SK-N-SH (cell line): ENCODE results near the gene MAST4. TPM values are rescaled to one million over a fixed set of nuclear protein-coding genes. Genes with fewer than 3 reads are reported as not detected.
A peak's percentile ranks its signal among the peaks of the same experiment; 100 is the strongest.

ENCODE experiments used
- CTCF ChIA-PET: fragments of 300-600, 350-600 bp; formaldehyde crosslinking; extraction: SDS; loops from one replicate; lab custom pipeline; 2021; lab: Yijun Ruan, JAX
- POLR2A ChIA-PET: fragments of 350-600 bp; sonication (Branson Sonifier 250); formaldehyde crosslinking; extraction: SDS; loops from one replicate; lab custom pipeline; 2020; ENCODE audit warnings: antibody characterized with exemption, inconsistent platforms; lab: Yijun Ruan, JAX
- DNase-seq: peaks from one replicate; pipeline ENCODE4 v3.0.0; 2012
- H2AFZ ChIP-seq: fragments of 200-600 bp; sonication (generic); 2 replicates; pipeline ENCODE4 v1.8.1; 2016; ENCODE audit warnings: antibody characterized with exemption, mild to moderate bottlenecking, low read depth
- H3F3A ChIP-seq: fragments of 200-600 bp; sonication (generic); replicated peaks from 2 replicates; pipeline ENCODE3; 2016; ENCODE audit warnings: antibody characterized with exemption, mild to moderate bottlenecking; ENCODE audit not compliant: insufficient read depth
- H3K27ac ChIP-seq, 2 experiments: fragments of 200-500 bp in 1 of 2; fragments of 200-600 bp in 1 of 2; sonication (Bioruptor generic) in 1 of 2; sonication (generic), shearing (Covaris generic) in 1 of 2; 2 replicates each; pipeline versions ENCODE4 v1.5.1 to v1.6.1; 2014 to 2016; ENCODE audit warnings: low read depth in 2 of 2, inconsistent platforms in 1 of 2, low read length in 1 of 2, mild to moderate bottlenecking in 1 of 2, mixed read lengths in 1 of 2
- H3K27me3 ChIP-seq: fragments of 200-600 bp; sonication (generic), shearing (Covaris generic); 2 replicates; pipeline ENCODE4 v1.6.1; 2016; ENCODE audit warnings: mixed run types; ENCODE audit not compliant: insufficient read depth
- H3K36me3 ChIP-seq, 2 experiments: fragments of 200-500 bp in 1 of 2; fragments of 200-600 bp in 1 of 2; sonication (Bioruptor generic) in 1 of 2; sonication (generic) in 1 of 2; replicated peaks in 1 of 2; 2 replicates each; pipeline versions ENCODE3 to v1.5.1; 2014 to 2016; ENCODE audit warnings: low read length in 1 of 2, mild to moderate bottlenecking in 1 of 2; ENCODE audit not compliant: insufficient read depth in 2 of 2, control insufficient read depth in 1 of 2
- H3K4me1 ChIP-seq, 2 experiments: fragments of 200-500 bp in 1 of 2; fragments of 200-600 bp in 1 of 2; sonication (Bioruptor generic) in 1 of 2; sonication (generic), shearing (Covaris generic) in 1 of 2; 2 replicates each; pipeline versions ENCODE4 v1.5.1 to v1.6.1; 2014 to 2016; ENCODE audit warnings: low read depth in 1 of 2, low read length in 1 of 2, mixed run types in 1 of 2; ENCODE audit not compliant: insufficient read depth in 2 of 2, control insufficient read depth in 1 of 2
- H3K4me2 ChIP-seq: fragments of 200-600 bp; sonication (generic), shearing (Covaris generic); 2 replicates; pipeline ENCODE4 v1.6.1; 2017; ENCODE audit warnings: mixed run types
- H3K4me3 ChIP-seq, 2 experiments: fragments of 200-500 bp in 1 of 2; fragments of 200-600 bp in 1 of 2; sonication (Bioruptor generic) in 1 of 2; sonication (generic), shearing (Covaris generic) in 1 of 2; 2 replicates each; pipeline versions ENCODE4 v1.5.1 to v1.8.1; 2014 to 2016; ENCODE audit warnings: low read depth in 2 of 2, inconsistent platforms in 1 of 2, low read length in 1 of 2, mild to moderate bottlenecking in 1 of 2, mixed read lengths in 1 of 2, moderate library complexity in 1 of 2
- H3K79me2 ChIP-seq: fragments of 200-600 bp; sonication (generic); 2 replicates; pipeline ENCODE4 v1.8.1; 2017; ENCODE audit warnings: mild to moderate bottlenecking; ENCODE audit not compliant: insufficient read depth
- H3K9ac ChIP-seq: fragments of 200-600 bp; sonication (generic); 2 replicates; pipeline ENCODE4 v1.6.1; 2017; ENCODE audit warnings: mixed run types
- H3K9me2 ChIP-seq: fragments of 200-600 bp; sonication (generic); 2 replicates; pipeline ENCODE4 v1.6.1; 2017; ENCODE audit warnings: mixed run types
- H3K9me3 ChIP-seq: fragments of 200-600 bp; sonication (generic); 2 replicates; pipeline ENCODE4 v1.6.1; 2017; ENCODE audit warnings: mixed run types, mild to moderate bottlenecking, moderate library complexity
- H4K20me1 ChIP-seq: fragments of 200-600 bp; sonication (generic); 2 replicates; pipeline ENCODE4 v1.6.1; 2017; ENCODE audit warnings: mild to moderate bottlenecking, mixed run types; ENCODE audit not compliant: insufficient read depth
- ELF1 ChIP-seq: IDR thresholded peaks from 2 replicates; pipeline ENCODE4 v1.4.0; 2012
- EZH2phosphoT487 ChIP-seq: fragments of 200-600 bp; sonication (generic); IDR thresholded peaks from 2 replicates; pipeline ENCODE4 v1.6.1; 2017; ENCODE audit warnings: low read depth, mixed run types, mild to moderate bottlenecking, antibody characterized with exemption, moderate library complexity, borderline replicate concordance
- FOXJ3 ChIP-seq: sonication (generic); formaldehyde crosslinking; IDR thresholded peaks from 2 replicates; pipeline ENCODE4 v1.5.1; 2020; ENCODE audit warnings: mild to moderate bottlenecking, missing genetic modification reagents
- GATA2 ChIP-seq: sonication (generic); formaldehyde crosslinking; IDR thresholded peaks from 2 replicates; pipeline ENCODE4 v1.5.0; 2020; ENCODE audit warnings: mild to moderate bottlenecking, missing genetic modification reagents
- NFIC ChIP-seq: IDR thresholded peaks from 2 replicates; pipeline ENCODE4 v1.4.0; 2012; ENCODE audit warnings: borderline replicate concordance
- POLR2AphosphoS5 ChIP-seq: IDR thresholded peaks from 2 replicates; pipeline ENCODE4 v1.6.1; 2012; ENCODE audit warnings: low read depth, low read length
- RAD21 ChIP-seq: IDR thresholded peaks from 2 replicates; pipeline ENCODE4 v1.6.1; 2012; ENCODE audit warnings: mild to moderate bottlenecking, low read length
- RCOR1 ChIP-seq: fragments of 150-350 bp; IDR thresholded peaks from 2 replicates; pipeline ENCODE4 v1.6.1; 2017; ENCODE audit warnings: antibody characterized with exemption, low read length
- SIN3A ChIP-seq: IDR thresholded peaks from 2 replicates; pipeline ENCODE4 v1.6.1; 2012; ENCODE audit warnings: low read depth, mild to moderate bottlenecking, low read length, moderate library complexity, borderline replicate concordance
- SMC3 ChIP-seq: IDR thresholded peaks from 2 replicates; pipeline ENCODE4 v1.6.1; 2012; ENCODE audit warnings: low read depth, low read length, improper control_type of control experiment
- TAF1 ChIP-seq: IDR thresholded peaks from 2 replicates; pipeline ENCODE4 v1.6.1; 2012; ENCODE audit warnings: low read depth, mild to moderate bottlenecking, low read length, moderate library complexity, borderline replicate concordance
- TEAD4 ChIP-seq: IDR thresholded peaks from 2 replicates; pipeline ENCODE4 v1.4.0; 2012; ENCODE audit warnings: mild to moderate bottlenecking, borderline replicate concordance; ENCODE audit not compliant: insufficient read depth
- WGBS: methylation state at CpG from one replicate; pipeline ENCODE4 v1.1.6; 2017; ENCODE audit warnings: low lambda C conversion rate; 5-methylcytosine and 5-hydroxymethylcytosine counted together
- polyA plus RNA-seq, 3 experiments: library from polyadenylated mRNA; depleted of rRNA; stranded (reverse); fragments of >200 nt; gene quantifications; 2 replicates each; pipeline ENCODE4 v1.2.3, GENCODE V29; 2012
- TF ChIP-seq, protein P1 (sequence below): IDR thresholded peaks from 2 replicates; pipeline ENCODE4 v1.6.1; 2012; ENCODE audit warnings: mild to moderate bottlenecking, low read depth, low read length, moderate library complexity
- TF ChIP-seq, protein P2 (sequence below): IDR thresholded peaks from 2 replicates; pipeline ENCODE4; 2012
- TF ChIP-seq, protein P3 (sequence below): IDR thresholded peaks from 2 replicates; pipeline ENCODE4 v1.4.0; 2012; ENCODE audit warnings: low read depth

MAST4 gene
- polyA plus RNA-seq, 1 of the 3 experiments (the other 2 are of a cell fraction) = 2.2 TPM

DNA sequence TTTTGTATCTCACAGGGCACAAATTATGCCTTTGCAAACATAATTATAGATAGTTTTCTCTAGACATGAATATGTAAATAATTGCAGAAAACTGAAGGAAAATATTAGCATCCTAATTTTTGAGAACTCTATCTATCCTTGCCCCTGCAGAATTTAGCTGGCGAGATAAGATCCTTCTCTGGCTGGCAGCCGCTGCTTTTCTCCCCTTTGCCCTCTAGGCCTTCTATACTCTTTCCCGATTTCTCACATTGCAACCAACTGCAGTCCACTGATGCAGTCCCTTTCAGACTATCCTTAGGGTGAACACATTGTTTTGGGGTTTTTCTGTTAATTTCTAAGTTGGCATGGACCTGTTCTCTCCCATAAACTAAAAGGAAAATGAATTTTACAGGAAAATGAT is 509.1 kb downstream of the MAST4 start (continued):
- TF ChIP-seq, protein P1, sequence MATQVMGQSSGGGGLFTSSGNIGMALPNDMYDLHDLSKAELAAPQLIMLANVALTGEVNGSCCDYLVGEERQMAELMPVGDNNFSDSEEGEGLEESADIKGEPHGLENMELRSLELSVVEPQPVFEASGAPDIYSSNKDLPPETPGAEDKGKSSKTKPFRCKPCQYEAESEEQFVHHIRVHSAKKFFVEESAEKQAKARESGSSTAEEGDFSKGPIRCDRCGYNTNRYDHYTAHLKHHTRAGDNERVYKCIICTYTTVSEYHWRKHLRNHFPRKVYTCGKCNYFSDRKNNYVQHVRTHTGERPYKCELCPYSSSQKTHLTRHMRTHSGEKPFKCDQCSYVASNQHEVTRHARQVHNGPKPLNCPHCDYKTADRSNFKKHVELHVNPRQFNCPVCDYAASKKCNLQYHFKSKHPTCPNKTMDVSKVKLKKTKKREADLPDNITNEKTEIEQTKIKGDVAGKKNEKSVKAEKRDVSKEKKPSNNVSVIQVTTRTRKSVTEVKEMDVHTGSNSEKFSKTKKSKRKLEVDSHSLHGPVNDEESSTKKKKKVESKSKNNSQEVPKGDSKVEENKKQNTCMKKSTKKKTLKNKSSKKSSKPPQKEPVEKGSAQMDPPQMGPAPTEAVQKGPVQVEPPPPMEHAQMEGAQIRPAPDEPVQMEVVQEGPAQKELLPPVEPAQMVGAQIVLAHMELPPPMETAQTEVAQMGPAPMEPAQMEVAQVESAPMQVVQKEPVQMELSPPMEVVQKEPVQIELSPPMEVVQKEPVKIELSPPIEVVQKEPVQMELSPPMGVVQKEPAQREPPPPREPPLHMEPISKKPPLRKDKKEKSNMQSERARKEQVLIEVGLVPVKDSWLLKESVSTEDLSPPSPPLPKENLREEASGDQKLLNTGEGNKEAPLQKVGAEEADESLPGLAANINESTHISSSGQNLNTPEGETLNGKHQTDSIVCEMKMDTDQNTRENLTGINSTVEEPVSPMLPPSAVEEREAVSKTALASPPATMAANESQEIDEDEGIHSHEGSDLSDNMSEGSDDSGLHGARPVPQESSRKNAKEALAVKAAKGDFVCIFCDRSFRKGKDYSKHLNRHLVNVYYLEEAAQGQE = no peak
- 0 out of 2 replicates have a peak, but pooled peaks have one; percentile 14 for TF ChIP-seq RCOR1
- no peak for TF ChIP-seq SIN3A
- TF ChIP-seq TEAD4 = no peak

DNA sequence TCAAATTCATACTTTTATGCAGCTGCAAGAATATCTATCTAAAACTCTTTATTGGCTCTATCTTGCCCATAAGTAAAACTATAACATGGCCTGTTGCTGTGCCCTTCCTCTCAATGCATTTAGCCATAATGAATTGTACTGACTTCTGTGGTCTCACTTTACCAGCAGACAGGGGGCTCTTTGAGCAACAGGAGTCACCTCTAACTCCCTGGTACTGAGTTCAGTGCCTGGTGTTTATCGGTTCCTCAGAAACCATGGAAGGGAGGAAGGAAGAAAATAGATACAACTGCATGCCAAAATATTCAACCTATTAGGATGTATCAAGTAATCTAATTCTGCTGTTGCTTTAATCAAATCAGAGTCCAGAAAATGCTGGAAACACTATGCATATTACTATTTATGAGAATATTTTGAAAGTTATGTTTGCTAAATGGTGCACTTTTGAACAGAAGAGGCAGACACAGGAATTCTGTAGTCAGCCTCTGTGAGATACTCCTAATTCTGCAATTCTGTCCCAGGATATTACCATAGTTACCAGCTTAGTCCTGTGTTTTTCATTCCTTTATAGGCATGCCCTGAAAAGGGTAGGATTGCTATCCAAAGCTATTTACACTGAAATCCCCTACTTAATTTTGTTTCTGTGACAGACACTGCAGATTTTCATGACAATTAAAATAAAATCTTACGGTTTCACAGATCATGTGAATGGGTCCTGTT is 510.6 kb downstream of the MAST4 start:
- POLR2A ChIA-PET = no interaction called here
- no peak overlapping the region for H3K9ac ChIP-seq
- peaks cover 0 to 7% of the 10 kb centered on the region in 2 experiments for H3K36me3 ChIP-seq
- peaks cover 0 to 36% of the 10 kb centered on the region in 2 experiments; a peak in 2 of 4 replicates for H3K4me1 ChIP-seq
- no peak overlapping the region for H2AFZ ChIP-seq
- H3K79me2 ChIP-seq = no peaks in the 10 kb centered on the region; the same call in 1 of the 2 replicates
- no peak overlapping the region for H3K4me2 ChIP-seq
- CTCF ChIA-PET = interaction anchor here (0.8 to 1.5 kb wide), 5 partner anchors 9 to 119 kb away, joined by 3 to 4 read pairs (median 4); no protein-coding TSS in a partner anchor
- no peaks in the 10 kb centered on the region for H3K9me3 ChIP-seq
- H3F3A ChIP-seq = no peaks in the 10 kb centered on the region
- DNase-seq = no peak
- 96% methylated on average over 2 of the region's 2 CpGs for WGBS
- H3K9me2 ChIP-seq = no peaks in the 10 kb centered on the region
- no peak overlapping the region for H3K4me3 ChIP-seq
- H4K20me1 ChIP-seq = no peaks in the 10 kb centered on the region
- peak overlapping the region in 1 of 2 experiments; percentile 91; a peak in 2 of 4 replicates for H3K27ac ChIP-seq
- TF ChIP-seq NFIC (no peak), TAF1 (no peak), EZH2phosphoT487 (no peak), FOXJ3 (CRISPR knock-in tag) (no peak), SMC3 (no peak), ELF1 (no peak), RAD21 (no peak), POLR2AphosphoS5 (no peak), GATA2 (CRISPR knock-in tag) (no peak)
- TF ChIP-seq, protein P2, sequence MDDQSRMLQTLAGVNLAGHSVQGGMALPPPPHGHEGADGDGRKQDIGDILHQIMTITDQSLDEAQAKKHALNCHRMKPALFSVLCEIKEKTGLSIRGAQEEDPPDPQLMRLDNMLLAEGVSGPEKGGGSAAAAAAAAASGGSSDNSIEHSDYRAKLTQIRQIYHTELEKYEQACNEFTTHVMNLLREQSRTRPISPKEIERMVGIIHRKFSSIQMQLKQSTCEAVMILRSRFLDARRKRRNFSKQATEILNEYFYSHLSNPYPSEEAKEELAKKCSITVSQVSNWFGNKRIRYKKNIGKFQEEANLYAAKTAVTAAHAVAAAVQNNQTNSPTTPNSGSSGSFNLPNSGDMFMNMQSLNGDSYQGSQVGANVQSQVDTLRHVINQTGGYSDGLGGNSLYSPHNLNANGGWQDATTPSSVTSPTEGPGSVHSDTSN = no peak
- TF ChIP-seq, protein P3, sequence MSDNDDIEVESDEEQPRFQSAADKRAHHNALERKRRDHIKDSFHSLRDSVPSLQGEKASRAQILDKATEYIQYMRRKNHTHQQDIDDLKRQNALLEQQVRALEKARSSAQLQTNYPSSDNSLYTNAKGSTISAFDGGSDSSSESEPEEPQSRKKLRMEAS = no peak
- no peaks in the 10 kb centered on the region for H3K27me3 ChIP-seq
